ENCODE results near the gene KIF16B.
"Not testable (repeated sequence)": the region's sequence is repeated elsewhere in the genome, so short reads cannot be mapped to it uniquely, and the experiment has no call there.

The KIF16B gene

DNA sequence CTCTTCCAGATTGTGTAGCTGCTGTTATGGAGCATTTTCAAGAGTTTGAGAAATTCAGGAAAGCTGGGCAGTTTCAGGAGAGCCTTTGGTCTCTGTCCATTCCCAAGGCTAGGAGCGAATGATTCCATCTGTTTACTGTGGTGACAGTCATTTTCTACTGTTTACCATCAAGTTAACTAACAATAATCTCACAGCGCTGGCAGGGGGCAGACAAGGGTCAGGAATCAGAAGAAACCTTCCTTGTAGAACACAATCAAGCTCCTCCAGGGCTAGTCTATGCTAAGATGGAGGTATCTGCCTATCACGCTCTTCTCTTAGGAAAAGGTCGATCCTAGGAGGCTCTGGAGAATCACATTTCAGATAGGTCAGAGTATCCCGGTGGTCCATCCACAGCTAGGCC, 293.9 kb downstream of the KIF16B start:
- DNase-seq = no peak

- no peak for DNase-seq
Observed at GRCh38 chr20:16273812-16274555, 299.3 kb downstream of the KIF16B start.

GRCh38 chr20:16272780-16273360, 300.4 kb downstream of the KIF16B start:
- DNase-seq = no peak

DNA sequence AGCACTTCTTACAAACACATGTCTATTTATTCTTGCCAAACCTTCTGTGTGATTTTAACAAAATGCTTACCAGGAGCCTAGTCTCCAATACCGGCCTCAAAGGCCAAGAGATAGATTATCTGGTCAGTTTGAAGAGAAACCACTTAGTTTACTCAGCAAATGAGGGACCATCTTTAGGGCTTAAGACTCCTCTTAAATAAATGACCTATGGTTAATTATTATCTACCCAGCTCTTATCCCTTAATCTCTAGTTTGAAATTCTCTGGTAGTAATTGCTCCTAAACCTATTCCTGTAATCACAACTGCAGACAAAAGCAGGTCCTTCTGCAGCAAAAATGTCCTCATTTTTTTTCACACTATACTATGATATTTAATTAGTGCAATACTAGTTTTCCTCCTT, 301.8 kb downstream of the KIF16B start:
- no peak for DNase-seq

DNA sequence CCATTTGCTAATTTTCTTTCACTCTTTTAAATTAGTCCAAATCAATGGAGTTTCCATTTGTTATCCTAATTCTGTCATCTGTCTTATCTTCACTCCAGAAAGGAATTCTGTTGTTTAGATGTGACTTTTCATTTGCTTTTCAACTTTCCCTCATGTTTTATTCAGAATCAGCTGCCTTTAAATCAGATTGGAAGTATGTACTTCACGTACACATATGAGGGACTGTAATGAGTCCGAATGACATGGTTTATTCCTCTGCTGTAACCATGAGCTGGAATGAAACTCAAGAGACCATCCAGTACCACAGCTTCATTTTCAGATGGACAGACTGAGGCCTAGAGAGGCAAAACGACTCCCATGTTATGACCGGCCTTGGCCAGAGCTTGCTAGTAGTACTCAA, 302.3 kb downstream of the KIF16B start:
- DNase-seq = no peak

DNA sequence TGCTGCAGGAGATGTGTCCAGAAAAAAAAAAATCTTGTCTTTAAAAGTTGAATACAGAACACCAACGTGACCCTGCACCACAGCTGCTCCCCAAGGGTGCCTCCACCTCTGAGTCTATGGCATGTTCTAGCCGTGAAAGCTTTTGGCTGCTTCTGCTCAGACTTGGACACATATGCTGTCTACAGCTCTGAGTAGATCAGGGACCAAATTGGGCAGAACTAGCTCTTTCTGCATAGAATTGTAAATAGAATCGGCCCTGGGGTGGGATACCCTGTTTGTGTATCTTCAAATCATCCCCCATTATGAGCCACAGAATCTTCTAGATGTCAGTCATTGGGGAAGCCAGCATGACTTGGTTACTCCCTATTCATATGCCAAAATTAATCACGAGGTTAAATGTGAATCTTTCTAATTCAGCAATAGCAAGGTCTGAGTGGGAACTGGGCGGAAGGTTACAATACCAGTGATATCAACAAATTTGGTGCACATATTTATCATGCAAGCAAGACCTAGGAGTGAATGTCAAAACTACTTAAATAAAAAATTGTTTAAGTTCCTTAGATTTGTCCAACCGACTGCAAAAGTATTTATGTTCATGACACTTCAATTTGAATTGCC, 302.8 kb downstream of the KIF16B start:
- DNase-seq = no peak

DNA sequence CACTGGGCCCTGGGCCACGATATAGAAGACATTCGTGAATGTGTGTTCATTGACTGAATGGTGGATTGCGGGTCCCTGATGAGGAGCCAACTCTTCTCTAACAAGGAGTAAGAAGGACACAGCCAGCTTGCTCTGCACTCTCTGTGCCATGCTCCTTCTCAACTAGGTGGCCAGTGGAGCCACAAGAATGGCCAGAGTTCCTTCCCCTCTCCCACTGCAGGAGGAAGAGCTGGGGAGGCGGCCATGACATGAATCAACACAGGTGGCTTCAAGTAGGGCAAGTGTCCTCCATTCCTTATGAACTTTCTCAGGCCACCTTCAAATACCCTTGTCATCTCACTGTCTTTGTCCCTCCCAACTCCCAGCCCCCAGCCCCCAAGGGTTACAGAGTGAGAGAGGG, 305.7 kb downstream of the KIF16B start:
- DNase-seq = no peak

DNA sequence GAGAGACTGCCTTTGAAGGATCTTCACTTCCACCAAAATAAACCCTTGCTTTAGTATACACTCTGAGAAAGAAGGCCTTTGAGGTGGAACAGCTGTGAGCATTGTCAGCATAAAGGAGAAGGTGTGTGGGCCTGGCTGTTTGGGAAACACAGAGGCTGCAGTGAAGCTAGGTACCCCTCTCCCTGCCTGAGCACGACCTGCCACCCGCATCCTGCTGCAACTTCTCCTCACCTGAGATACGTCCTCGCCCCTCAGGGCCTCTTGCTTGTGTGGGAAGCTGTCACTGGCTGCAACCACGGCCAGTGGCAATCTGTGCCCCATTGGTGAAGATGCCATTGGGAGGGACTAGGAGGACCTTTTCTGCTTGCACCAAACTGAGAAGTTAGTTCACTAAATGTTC, 307.9 kb downstream of the KIF16B start:
- no peak for DNase-seq

GRCh38 chr20:16263582-16263981, 309.7 kb downstream of the KIF16B start:
- no peak for DNase-seq

DNA sequence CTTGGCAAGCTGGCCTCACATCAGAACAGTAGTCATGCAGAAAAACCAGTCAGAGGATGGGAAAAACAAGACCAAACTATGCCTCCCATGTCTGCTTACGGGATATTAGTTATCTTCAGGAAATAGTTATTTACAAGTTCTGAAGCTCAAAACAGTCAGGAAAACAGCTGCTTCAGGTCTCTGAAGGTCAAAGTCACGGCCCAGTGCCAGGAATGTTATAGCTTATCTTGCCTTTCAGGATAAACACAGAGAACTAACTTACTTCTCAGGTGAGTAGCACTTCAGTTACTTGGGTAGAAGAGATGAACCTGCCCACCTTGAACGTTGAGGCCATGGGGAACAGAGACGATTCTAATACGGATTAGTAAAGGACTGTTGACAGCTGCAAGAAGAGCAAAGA, 310.7 kb downstream of the KIF16B start:
- DNase-seq = no peak

- no peak for DNase-seq
Observed at GRCh38 chr20:16261733-16262273, 311.4 kb downstream of the KIF16B start.

- no peak for DNase-seq
Observed at GRCh38 chr20:16260911-16261310, 312.3 kb downstream of the KIF16B start.

GRCh38 chr20:16260133-16260532, 313.1 kb downstream of the KIF16B start:
- not testable (repeated sequence) for DNase-seq

DNA sequence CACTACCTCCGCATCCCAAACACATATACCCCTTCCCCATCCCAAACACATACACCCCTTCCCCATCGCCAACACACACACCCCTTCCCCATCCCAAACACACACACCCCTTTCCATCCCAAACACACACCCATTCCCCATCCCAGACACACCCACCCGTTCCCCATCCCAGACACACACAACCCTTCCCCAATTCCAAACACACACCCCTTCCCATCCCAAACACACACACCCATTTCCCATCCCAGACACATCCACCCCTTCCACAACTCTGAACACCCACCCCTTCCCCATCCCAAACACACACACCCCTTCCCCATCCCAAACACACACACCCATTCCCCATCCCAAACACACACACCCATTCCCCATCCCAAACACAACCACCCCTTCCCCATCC, 314.5 kb downstream of the KIF16B start:
- DNase-seq = no peak

DNA sequence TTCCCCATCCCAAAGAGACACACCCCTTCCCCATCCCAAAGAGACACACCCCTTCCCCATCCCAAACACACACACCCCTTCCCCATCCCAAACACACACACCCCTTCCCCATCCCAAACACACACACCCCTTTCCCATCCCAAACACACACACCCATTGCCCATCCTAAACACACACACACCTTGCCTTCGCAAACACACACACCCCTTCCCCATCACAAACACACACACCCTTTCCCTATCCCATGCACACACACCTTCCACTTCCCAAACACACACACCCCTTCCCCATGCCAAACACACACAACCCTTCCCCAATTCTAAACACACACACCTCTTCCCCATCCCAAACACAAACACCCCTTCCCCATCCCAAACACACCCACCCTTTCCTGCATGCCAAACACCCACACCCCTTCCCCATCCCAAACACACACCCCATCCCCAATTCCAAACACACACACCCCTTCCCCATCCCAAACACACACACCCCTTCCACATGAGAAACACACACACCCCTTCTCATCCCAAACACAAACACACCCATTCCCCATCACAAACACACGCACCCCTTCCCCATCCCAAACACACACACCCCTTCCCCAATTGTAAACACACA, 315.3 kb downstream of the KIF16B start:
- DNase-seq = no peak

DNA sequence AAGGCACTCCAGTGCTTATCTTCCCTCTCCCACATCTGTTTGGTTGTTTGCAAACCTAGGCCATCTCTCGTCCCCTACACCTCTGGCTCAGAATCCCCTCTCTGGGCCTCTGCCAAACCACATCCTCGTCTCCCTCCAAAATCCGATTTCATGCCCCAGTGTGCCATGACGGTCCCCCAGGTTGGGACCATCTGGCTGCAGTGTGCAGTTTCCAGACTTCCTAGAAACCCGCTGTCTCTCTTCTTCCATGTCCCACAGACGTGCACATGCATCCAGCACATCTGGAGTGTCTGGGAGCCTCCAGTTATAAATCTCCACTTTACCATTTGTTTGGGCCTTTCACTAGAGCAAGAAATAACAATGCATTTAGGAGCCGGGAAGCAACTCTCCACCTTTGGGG, 316.2 kb downstream of the KIF16B start:
- DNase-seq = no peak

- DNase-seq = no peak
Observed at GRCh38 chr20:16246870-16247269, 326.4 kb downstream of the KIF16B start.

DNA sequence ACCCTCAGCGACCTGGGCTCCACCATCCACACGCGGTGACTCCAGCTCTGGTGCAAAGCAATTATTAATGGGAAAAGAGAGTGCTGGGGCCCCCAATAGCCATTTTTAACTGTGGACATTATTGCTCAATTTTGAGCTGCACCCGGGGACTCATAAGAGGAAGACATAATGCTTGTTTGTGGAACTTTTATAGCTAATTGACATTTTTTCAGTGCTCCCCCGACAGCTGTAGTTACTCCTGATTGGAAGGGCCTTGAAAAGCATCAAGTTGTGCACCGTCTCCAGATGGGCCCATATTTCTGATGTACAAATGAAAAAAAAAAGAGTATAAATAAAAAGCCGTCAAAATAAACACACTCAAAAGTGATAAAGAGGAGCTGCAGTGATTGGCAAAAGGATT, 327.0 kb downstream of the KIF16B start:
- no peak for DNase-seq

- no peak for DNase-seq
Observed at GRCh38 chr20:16245879-16246278, 327.4 kb downstream of the KIF16B start.

DNA sequence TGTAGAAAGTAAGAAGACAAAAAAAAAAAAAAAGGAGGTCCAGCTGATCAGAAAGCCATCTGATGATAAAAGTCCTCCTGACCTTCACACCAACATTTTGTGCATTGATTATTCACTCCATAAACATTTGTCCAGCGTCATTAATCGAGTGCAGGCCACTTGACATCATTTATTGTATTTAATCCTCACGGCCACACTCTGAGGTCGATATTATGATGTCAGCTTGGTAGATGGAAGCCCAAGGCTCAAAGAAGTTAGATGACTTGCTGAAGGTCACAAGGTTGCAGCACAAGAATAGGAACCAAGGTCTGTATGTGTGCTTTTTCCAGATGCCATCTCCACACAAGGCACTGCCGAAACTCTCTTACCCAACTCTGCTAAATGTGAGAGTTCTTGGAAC, 328.4 kb downstream of the KIF16B start:
- DNase-seq = no peak

DNA sequence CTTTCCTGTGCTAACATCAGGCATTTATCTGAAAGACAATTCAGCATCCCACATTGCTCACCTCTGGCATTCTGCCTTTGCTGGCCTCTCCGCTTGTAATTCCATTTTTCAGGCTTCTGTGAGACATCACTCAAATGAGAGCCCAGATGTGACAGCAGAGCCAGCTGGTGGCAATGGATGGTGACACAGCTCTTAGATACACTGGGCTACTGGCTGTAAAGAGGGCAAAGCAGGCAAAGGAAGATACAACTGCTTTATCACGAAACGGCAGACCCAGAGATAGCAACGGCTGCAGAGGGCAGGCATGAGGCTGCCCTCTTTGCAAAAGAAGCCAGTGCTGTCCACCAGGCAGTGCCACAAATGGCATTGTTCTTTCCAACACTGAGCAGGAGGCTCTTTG, 329.8 kb downstream of the KIF16B start:
- DNase-seq = no peak

GRCh38 chr20:16241911-16242310, 331.3 kb downstream of the KIF16B start:
- DNase-seq = no peak

DNA sequence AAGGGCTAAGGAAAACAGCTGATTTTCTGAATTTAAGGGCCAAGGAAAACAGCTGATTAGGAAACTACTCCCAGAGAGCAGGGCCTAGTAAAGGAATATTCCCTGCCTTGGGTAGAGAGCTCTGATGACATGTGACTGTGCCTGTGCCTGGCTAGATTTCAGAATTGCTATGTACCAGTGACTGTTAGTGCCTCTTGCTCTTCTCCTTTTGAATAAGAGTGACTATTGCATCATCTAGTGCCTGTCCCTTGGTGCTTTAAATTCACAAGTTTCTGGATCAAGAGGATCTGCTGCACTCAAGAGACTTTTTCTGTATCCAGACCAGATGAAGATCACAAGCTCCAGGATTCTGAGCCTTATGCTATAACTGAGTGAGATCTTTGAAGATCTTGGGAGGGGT, 332.9 kb downstream of the KIF16B start:
- DNase-seq = no peak
